NCI-H1694 treated with DMSO at 0.1 percent for 48 hours (cell line): ENCODE measurements around the gene KRT81.
"Not testable (repeated sequence)": the region's sequence is repeated elsewhere in the genome, so short reads cannot be mapped to it uniquely, and the experiment has no call there.

ENCODE experiments used
- DNase-seq: peaks from one replicate; lab custom pipeline; 2025; lab: John Stamatoyannopoulos, UW

The KRT81 gene

DNA sequence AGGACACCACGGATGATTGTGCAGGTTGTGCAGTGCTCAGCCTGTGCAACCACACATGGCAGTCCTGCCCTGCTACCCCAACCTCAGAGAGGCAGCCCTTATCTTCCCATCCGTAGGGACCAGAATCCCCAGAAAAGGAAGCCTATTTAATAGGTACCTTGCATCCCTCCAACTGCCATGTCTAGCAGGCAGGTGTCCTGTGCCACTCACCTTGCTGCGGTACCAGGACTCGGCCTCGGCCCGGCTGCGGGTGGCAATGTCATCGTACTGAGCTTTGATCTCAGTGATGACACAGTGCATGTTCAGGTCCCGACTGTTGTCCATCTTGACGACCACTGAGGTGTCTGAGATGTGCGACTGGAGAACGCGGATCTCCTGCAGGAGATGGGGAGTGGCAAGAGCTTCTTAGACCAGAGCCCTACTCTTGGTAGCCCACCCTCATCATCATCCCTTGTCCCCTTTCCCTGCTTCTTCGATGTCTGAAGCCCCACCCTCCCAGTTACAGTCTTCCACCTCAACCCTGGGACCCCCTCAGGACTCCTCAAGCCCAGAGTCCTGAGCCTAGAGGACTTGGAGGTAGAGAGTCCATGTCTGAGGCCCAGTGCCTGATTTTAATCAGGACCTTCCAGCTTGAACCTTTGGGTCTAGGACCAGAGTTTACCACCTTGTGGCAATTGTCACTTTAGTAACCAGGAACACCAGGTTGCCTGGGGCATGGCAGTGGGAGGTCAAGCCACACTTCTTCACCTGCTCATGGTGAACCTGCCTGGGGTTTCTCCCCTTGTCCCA, 37.7 kb downstream of the KRT81 start:
- DNase-seq = no peak

DNA sequence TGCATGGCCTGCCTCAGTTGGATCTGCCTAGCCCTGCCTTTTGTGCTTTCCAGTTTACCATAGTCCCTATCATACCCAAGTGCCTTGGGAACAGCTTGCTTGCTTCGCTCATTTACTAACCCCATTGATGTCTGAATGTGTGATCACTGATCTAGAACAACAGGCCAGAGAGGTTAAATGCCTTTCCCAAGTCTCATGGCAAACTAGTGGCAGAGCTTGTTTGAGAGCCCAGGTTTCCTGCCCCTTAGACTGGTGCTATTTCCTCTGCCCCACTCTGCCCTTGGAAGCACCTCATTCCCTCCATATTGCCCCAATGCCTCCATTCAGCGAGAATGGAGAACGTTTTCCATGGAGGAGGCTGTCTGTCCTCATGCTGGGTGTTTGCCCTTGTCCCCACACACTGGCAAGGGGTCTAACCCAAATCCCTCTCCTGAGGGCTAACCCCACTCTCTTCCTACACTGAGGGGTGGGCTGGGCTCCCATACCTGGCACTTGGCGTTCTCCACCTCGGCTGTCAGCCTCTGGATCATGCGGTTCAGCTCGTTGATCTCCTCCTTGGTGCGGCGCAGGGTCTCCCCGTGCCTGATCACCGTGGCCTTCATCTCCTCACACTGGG, 38.5 kb downstream of the KRT81 start:
- DNase-seq = no peak

DNA sequence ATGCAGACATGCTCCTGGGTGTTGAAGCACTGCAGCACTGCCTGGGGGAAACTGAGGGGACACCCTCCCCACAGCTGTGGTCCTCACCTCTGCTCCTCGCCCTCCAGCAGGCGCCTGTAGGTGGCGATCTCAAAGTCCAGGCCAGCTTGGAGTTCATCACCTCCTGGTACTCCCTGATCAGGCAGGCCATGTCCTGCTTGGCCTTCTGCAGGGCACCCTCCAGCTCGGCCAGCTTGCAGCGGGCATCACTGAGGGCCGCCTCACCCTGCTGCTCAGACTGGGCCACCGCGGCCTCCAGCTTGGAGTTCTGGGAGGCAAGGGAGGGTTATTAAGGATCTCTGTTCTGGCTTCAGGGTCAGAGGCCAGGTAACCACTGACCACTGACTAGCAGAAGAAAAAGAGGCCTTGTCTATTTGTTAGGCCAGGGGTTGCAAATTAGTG, 39.1 kb downstream of the KRT81 start:
- not testable (repeated sequence) for DNase-seq

DNA sequence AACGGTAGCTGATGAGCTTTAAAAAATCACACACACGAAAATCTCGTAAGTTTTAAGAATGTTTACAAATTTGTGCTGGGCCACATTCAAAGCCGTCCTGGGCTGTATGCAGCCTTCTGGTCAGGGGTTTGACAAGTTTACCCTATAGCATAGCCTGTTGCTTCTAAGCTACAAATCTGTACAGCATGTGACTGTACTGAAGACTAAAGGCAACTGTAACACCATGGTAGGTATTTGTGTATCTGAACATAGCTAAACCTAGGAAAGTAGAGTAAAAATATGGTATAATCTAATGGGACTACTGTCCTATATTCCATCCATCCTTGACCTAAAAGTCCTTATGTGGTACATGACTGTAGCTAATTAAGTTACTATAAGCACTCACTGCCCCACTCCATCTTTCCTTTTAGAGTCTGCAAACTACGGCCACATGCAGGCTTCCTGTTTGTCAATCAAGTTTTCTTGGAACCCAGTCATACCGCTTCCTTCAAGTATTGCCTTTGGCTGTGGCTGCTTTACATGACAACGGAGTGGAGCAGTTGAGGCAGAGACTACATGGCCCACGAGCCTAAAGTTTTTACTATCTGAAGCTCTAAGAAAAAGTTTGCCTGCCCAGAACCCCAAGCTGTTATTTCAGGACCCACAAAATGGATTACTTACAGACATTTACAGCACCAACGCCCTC, 39.8 kb downstream of the KRT81 start:
- DNase-seq = no peak

DNA sequence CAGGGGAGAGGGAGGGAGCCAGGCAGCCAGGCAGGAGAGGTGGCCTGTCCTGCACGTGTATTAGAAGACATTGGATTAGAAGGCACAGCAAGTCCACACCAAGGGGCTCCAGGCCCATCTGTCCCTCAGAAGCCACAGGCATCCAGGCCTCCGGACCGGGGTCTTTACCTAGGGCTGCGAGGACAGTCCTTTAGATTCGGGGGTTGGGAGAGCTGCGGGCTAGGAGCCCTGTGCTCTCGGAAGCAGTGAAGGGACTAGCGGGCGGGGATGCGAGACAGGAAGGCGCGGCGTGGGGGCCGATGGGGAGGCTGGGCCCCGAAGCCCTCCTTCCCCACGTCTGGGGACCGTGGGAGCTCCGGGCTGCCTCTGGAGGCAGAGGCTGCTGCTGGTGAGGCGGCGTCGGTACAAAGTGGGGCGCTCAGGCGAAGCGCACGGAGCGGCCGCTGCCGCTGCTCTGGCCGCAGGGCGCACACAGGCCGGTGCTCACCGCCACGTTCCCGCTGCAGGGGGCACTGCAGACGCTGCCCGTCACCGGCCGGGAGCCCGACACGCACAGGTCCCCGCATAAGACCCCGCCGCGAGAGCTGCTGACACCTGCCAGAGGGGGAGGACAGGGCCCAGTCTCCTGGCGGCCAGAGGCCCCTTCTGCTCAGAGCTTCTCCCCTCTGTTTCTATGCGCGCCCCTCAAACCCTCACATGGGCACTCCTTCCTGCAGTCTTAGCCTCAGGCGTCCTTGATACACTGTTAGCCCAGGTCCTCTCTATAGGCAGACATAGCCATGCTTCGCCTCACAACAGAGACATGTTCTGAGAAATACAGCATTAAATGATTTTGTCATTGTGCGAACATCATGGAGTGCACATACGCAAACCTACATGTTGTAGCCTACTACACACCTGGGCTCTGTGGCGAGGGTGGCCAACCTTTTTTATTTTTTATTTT, 41.0 kb downstream of the KRT81 start:
- DNase-seq = no peak

DNA sequence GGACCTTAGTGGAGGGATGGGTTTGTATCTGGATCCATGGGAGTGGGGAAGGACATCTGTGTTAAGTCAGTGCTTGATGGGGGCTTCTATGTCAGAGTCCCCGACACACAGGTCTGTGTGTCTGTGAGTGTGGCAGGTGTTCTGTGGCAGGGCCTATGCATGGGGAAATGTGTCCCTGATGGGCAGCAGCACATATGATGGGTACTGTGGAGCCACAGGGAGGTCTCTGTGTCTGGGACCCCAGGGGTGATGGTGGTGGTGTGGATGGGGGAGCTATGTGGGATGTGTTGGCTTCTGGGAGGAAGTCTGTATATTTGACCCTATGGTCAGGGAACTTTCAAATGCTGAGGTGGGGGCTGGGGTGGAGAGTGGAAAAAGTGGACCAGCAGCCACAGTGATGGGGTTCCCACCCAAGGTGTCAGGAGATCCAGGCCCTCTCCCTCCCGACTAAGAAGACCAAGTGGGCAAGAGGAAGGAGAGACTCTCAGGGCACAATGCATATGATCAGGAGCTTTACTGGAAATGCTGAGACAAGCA, 41.8 kb downstream of the KRT81 start:
- no peak for DNase-seq

DNA sequence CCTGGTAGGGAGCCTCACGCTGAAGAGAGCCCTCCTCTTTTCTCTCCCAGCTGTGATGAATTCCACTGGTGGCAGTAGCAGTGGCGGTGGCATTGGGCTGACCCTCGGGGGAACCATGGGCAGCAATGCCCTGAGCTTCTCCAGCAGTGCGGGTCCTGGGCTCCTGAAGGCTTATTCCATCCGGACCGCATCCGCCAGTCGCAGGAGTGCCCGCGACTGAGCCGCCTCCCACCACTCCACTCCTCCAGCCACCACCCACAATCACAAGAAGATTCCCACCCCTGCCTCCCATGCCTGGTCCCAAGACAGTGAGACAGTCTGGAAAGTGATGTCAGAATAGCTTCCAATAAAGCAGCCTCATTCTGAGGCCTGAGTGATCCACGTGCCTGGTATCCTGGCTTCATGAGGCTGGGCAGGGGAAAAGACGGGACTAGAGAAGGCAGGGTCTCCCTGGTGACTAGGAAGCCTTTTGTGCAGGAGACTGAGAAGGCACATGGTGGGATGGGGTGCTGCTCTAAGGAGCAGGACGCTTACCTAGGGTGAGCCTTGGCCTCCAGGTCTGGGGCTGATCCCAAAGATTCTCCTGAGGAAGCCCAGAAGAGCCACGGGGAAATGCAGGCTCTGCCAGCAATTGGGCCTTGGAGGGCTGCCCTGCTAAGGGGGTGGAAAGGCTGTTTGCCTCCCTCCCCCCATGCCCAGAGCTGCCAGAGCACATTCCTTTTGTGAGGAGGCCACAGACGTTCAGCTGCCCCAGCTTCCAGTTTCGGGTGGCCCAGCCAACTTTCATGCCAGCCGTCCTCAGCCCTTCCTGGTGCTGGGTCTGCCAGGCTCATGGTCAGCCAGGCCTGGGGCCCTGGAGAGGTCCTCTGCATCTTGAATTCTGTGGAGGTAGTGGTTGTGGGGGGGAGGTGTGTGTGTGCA, 42.5 kb downstream of the KRT81 start:
- no peak for DNase-seq

- no peak for DNase-seq
Observed at GRCh38 chr12:52247622-52248540, 43.5 kb downstream of the KRT81 start.

DNA sequence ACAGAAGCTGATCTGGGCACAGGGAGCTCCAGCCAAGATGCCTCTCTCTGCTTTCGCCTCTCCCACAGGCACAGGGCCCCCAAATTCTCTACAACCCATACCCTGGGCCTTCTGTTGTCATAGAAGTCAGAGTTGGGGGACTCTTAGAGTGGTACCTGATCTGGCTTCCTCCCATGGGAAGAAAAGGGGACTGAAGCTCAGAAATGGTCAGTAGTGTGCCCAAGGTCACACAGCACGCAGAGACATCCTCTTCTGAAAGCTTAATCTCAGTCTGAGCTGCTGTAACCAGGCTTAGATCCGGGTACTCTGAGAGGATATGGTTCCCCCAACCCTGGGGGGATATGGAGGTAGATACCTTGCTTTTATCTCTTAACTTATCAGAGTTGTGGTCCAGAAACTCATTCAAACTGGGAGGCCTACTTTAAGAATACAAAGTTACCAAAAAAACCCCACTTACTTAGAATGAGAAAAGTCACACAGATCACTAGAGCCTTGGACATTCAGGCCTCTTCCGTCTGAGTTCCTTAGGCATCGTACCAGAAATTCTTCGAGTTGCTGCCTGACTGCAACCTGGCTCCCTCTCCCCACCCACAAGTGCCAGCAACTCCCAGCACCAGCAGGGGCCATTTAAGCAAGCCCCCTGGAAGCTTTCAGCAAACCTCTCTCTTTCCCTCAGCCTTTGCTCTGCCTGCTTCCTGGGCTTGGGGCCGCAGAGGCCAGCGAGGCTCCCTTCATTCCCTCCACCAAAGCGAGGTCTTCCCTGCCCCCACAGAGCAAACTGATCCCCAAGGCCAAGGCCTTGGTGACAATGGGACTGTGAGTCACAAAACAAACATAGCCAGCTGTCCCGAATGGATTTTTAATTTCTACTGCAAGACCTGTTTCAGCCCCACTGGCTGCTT, 44.4 kb downstream of the KRT81 start:
- peak; percentile 44 for DNase-seq

- no peak for DNase-seq
Observed at GRCh38 chr12:52245962-52246569, 45.3 kb downstream of the KRT81 start.

DNA sequence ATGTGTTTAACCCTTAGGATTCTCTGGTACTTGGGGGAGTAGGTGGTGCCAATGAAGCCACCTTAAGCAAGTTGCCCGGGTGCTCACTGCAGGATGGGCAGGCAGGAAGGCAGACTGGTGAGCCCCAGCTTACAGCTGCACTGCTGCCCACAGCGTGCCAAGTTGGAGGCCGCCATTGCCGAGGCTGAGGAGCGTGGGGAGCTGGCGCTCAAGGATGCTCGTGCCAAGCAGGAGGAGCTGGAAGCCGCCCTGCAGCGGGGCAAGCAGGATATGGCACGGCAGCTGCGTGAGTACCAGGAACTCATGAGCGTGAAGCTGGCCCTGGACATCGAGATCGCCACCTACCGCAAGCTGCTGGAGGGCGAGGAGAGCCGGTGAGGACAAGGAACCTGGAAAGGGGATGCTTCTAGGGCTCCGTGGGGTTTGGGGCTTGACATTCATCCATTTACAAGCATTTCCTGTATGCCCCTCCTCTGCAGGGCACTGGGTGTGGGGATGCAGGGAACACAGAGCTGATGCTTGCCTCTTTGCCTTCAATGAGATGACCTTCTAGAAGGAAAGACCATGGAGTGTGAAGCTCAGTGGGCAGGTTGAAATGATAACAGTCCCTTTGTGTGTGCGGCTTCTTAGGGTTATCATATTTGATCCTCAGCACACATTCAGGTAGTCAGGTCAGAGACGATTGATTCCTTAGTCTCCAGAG, 45.9 kb downstream of the KRT81 start:
- DNase-seq = no peak

- no peak for DNase-seq
Observed at GRCh38 chr12:52244615-52244994, 46.7 kb downstream of the KRT81 start.

GRCh38 chr12:52243856-52244614, 47.3 kb downstream of the KRT81 start:
- peak; percentile 31 for DNase-seq

- peak; percentile 56 for DNase-seq
Observed at GRCh38 chr12:52243259-52243855, 48.0 kb downstream of the KRT81 start.

DNA sequence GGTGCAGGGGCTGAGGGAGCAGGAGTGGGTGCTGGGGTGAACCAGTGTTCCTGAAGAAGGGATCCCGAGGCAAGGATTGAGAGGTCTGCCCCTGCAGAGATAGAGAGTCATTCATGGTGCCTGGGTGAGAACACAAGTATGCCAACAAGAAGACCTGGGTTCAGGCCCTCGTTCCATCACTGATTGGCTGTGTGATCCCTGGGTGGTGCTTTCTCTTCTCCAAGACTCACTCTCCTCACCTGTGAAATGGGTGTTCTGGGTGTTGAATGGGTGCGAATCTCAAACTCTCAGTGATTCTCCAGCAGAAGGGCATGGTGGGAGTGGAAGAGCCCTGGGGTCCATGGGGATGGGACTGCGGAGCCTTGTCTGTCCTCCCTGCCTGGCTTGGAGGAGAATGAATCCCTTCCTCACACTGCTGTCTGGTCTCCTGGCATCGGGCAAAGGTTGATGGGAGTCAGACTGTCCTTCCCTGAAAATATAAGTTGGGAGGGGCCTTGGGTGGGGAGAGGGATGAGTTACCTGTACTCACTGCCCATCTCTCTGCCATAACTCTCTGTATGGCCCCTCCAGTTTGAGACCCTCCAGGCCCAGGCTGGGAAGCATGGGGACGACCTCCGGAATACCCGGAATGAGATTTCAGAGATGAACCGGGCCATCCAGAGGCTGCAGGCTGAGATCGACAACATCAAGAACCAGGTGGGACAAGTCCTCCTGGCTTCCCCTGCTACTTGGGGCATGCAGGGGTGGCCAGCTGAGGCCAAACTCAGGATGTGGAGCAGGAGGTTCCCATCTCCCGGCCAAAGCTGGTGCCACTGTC, 48.7 kb downstream of the KRT81 start:
- DNase-seq = no peak
